GM18867 (cell line): ENCODE results near the gene PKP2.
A peak's percentile ranks its signal among the peaks of the same experiment; 100 is the strongest.

Source experiments
- ATAC-seq: cut with Tn5 transposase; IDR thresholded peaks from one replicate; pipeline ENCODE4 v1.9.1; 2021; ENCODE audit warnings: mild to moderate bottlenecking, moderate library complexity; ENCODE audit not compliant: unreplicated experiment

The PKP2 gene

GRCh38 chr12:32756476-32757066, 140.0 kb downstream of the PKP2 start:
- no peak for ATAC-seq

DNA sequence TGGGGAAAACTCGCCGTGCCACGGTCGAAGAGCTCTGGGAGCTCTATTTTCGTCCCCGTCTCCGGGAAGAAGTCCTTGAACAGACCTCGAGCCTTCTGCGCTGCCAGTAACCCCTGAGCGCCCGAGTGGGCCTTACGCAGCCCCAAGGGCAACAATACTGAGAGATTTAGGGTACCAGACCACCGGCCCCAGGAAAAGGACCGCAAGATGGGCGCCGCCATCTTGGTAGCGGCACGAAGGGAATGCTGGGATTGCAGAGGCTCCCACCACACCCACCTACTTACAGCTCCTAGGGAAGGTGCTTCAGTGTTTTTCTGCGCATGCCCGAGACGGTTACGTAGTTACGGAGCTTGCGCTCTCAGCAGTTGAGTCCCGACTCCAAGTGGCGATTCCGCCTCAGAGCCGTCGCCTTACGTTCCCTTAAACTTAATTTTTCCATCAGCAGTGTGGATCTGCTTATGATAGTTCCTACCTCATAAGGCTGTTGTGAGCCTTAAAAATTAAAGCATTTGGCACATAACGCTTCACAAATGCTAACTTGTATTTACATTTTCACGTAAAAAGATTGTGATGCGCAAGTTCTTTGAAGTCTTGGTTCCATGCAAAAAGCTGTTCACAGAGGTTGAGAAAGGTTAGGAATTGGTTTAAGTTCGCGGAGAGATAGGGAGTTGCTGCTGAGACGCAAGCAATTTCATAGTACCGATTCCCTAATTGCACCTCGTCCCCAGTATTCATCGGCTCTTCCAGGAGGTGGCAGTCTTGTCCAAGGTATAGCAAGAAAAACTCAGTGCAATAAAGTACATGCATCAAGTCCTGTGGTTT, 140.7 kb downstream of the PKP2 start, which contains the start of gene YARS2:
Gene YARS2 (minus strand): TSS at position 244 of the 822 bp plus-strand sequence. CDS start 23 bp downstream, at position 221.
- ATAC-seq, result peak; percentile 86

DNA sequence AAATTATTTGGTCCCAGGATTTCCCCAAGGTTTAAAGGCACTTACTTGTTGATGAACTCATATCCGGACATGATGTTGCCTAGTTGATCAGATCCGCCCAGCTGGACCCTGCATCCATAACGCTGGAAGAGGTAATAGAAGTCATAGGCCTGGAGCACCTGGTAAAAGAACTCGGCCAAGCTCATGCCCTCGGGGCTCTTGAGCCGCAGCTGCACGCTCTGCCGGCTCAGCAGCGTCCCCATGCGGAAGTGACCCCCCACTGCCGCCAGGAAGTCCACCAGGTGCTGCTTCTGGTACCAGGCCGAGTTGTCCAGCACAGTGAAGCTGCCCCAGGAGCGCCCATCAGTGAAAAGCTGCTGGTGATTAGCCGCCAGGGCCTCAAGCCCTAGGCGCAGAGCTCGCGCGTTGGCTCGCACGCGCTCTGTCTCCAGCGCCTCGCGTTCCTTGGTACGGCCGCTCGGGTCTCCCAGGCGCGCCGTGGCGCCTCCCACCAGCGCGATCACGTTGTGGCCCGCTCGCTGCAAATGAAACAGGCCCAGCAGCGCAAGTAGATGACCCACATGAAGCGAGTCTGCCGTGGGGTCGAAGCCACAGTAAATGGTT, 141.4 kb downstream of the PKP2 start:
- peak; percentile 70 for ATAC-seq

- no peak for ATAC-seq
These were observed 142.5 kb downstream of the PKP2 start for GRCh38 chr12:32754111-32754510.

DNA sequence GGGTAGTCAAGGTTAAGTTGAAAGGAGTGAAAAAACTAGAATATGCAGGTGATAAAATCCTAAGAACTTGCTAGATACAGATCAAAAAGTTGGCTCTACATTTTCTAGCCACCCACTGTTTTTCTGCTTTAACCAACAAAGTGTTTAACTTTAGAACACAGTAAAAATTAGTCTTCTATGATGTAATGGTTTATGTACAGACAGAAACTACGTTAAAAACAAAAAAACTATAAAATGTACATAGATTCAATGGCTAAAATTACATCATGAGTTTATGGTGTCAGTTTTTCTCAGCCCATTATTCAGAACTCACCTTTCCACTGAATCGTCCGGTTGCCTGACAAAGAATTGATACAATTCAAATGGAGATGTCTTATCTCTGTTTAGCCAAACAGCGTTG, 143.0 kb downstream of the PKP2 start:
- ATAC-seq, result no peak

DNA sequence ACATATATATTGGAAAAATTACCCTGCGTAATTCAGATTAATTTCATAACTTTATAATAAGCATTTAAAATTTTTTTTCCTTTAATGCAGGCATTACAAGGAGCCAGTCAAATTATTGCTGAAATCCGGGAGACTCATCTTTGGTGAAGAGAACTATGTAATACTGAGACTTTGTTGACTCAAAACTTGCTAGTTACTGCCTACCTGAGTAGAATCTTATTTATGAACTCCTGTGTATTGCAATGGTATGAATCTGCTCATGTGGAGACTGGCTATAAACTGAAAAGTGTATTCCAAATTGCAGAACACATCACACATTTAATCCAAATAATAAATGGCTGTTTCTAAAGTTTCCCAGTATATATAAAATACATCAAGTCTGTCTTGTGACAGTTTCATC, 153.3 kb downstream of the PKP2 start:
- ATAC-seq, result no peak

DNA sequence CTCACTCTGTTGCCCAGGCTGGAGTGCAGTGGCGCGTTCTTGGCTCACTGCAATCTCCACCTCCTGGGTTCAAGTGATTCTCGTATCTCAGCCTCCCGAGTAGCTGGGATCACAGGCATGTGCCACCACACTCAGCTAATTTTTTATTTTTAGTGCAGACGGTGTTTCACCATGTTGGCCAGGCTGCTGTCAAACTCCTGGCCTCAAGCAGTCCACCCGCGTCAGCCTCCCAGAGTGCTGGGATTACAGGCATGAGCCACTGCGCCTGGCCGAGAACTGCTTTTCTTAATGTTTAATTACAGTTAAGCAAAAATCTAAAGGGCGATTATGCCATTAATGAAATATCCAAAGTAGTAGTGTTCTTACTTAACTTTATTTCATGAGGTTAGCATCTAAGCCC, 154.4 kb downstream of the PKP2 start:
- no peak for ATAC-seq
